T-helper 2 cell treated with Interferon-gamma antibody and Interleukin-4, amounts not matched to agents 5 μg/mL and 100 μg/mL, for 36 hours (primary cell): ENCODE measurements around the gene ANKS1B.

Source experiments
- DNase-seq: peaks from one replicate; pipeline ENCODE4 v3.0.0; 2021; ENCODE audit warnings: low spot score
- H3K27ac Mint-ChIP-seq: one replicate; pipeline ENCODE4 v1.8.0; 2021; ENCODE audit warnings: mild to moderate bottlenecking, mixed read lengths
- H3K27me3 Mint-ChIP-seq: one replicate; pipeline ENCODE4 v1.8.0; 2021; ENCODE audit warnings: low read depth, mixed read lengths
- H3K36me3 Mint-ChIP-seq: one replicate; pipeline ENCODE4 v1.8.0; 2021; ENCODE audit warnings: low read depth, mixed read lengths
- H3K4me1 Mint-ChIP-seq: one replicate; pipeline ENCODE4 v1.8.0; 2021; ENCODE audit warnings: low read depth, mixed read lengths
- H3K4me3 Mint-ChIP-seq: one replicate; pipeline ENCODE4 v1.8.0; 2022; ENCODE audit warnings: mild to moderate bottlenecking, moderate library complexity, mixed read lengths
- H3K9me3 Mint-ChIP-seq: one replicate; pipeline ENCODE4 v1.8.0; 2021; ENCODE audit warnings: mixed read lengths

Gene ANKS1B

DNA sequence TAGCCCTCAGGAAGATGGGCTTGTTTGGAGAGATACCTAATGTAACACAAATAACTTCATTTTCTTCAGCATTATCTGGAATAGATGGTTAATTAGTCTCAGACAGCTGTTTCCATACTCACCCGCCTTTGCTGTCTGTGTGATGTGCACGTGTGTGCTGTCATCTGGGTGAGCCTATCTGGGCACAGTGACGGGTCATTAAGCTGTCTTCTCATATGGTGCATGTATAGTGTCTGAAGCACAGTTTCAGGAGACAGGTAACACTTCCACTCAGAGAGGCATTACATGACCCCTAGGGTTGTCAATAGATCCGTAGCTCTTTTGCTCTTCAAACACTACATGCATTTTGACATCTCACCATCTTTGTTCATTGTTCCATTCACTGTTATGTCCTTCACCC, 846.3 kb downstream of the ANKS1B start:
- Mint-ChIP-seq H3K36me3 (no peaks in the 10 kb centered on the region), H3K9me3 (peaks cover 7% of the 10 kb centered on the region), H3K4me3 (no peak overlapping the region), H3K27ac (no peak overlapping the region), H3K4me1 (no peaks in the 10 kb centered on the region), H3K27me3 (no peaks in the 10 kb centered on the region)
- DNase-seq = no peak

GRCh38 chr12:99137124-99137855, 847.4 kb downstream of the ANKS1B start:
- Mint-ChIP-seq H3K9me3 (peaks cover 7% of the 10 kb centered on the region), H3K27me3 (no peaks in the 10 kb centered on the region), H3K36me3 (no peaks in the 10 kb centered on the region), H3K4me3 (no peak overlapping the region), H3K4me1 (no peaks in the 10 kb centered on the region), H3K27ac (no peak overlapping the region)
- DNase-seq = no peak

DNA sequence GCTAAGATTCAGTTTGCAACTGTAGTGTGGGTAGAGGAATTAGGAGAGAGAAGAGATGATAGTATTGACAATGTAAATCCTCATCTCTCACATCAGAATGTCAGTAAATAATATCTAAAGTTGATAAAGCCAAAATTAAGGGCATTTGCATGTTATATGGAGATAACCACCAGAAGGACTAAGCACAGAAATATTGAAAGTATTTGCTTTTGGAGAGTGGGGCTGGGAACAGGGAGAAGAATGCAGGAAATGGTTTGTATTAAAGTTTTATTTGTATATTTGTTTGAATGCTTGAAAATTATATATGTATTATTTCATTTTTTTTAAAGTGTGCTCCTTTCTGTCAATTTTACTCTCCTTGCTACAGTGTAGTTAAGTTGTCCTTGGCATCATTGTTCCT, 848.2 kb downstream of the ANKS1B start:
- Mint-ChIP-seq H3K27ac (no peak overlapping the region), H3K9me3 (no peaks in the 10 kb centered on the region), H3K36me3 (no peaks in the 10 kb centered on the region), H3K4me3 (no peak overlapping the region), H3K4me1 (no peaks in the 10 kb centered on the region), H3K27me3 (no peaks in the 10 kb centered on the region)
- no peak for DNase-seq

- H3K36me3 Mint-ChIP-seq = no peaks in the 10 kb centered on the region
- DNase-seq = no peak
- no peaks in the 10 kb centered on the region for H3K27me3 Mint-ChIP-seq
- H3K27ac Mint-ChIP-seq = no peak overlapping the region
- no peaks in the 10 kb centered on the region for H3K9me3 Mint-ChIP-seq
- H3K4me3 Mint-ChIP-seq = no peak overlapping the region
- H3K4me1 Mint-ChIP-seq = no peaks in the 10 kb centered on the region
These were observed 849.4 kb downstream of the ANKS1B start for GRCh38 chr12:99135376-99135775.

GRCh38 chr12:99133401-99133800, 851.3 kb downstream of the ANKS1B start:
- H3K4me1 Mint-ChIP-seq = no peaks in the 10 kb centered on the region
- no peaks in the 10 kb centered on the region for H3K9me3 Mint-ChIP-seq

GRCh38 chr12:99131751-99132199, 853.0 kb downstream of the ANKS1B start:
- H3K27ac Mint-ChIP-seq = no peak overlapping the region
- H3K4me3 Mint-ChIP-seq = no peak overlapping the region

More at GRCh38 chr12:99133401-99133800, 851.3 kb downstream of the ANKS1B start:
- Mint-ChIP-seq H3K36me3 (no peaks in the 10 kb centered on the region), H3K27ac (no peak overlapping the region), H3K4me3 (no peak overlapping the region), H3K27me3 (no peaks in the 10 kb centered on the region)
- no peak for DNase-seq

DNA sequence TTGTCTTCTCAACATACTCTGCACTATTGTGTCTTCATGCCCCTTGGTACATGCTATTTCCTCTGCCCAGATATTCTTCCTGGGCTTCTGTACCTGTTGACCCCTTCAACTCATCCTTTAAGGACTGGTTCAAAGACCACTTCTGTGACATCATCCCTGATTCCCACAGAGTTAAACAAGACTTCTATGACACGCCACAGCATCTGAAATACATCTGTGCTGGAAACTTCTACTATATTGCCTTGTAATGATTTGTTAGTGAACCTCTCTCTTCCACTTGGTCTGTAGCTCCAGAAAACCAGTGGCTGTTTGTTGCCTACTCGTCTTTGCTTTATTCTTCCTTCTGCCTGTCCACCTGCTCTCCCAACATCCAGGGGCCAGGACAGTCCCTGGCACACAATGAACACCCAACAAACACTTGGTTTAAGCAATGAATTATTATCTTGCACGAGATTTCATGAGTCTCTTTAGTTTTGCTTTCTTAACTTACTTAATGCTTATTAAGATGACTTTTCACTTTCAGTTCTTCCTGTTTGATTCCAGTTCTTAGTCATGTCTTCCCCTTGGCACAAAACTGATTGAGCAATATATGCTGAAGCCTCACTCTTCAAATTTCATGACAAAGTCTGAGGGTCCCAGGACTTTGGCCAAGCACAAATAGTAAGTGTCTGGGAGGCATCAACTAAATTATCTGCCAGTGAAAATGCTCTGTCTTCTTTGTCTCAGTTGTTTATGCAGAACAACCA, 853.8 kb downstream of the ANKS1B start:
- DNase-seq = no peak
- Mint-ChIP-seq H3K27ac (no peak overlapping the region), H3K4me3 (no peak overlapping the region), H3K27me3 (no peaks in the 10 kb centered on the region), H3K36me3 (no peaks in the 10 kb centered on the region), H3K4me1 (no peaks in the 10 kb centered on the region), H3K9me3 (no peaks in the 10 kb centered on the region)

More at GRCh38 chr12:99131751-99132199, 853.0 kb downstream of the ANKS1B start:
- no peaks in the 10 kb centered on the region for H3K27me3 Mint-ChIP-seq
- no peaks in the 10 kb centered on the region for H3K36me3 Mint-ChIP-seq
- DNase-seq = no peak
- H3K9me3 Mint-ChIP-seq = no peaks in the 10 kb centered on the region
- no peaks in the 10 kb centered on the region for H3K4me1 Mint-ChIP-seq

- no peak for DNase-seq
- Mint-ChIP-seq H3K9me3 (no peaks in the 10 kb centered on the region), H3K27me3 (no peaks in the 10 kb centered on the region), H3K4me1 (no peaks in the 10 kb centered on the region), H3K36me3 (no peaks in the 10 kb centered on the region), H3K27ac (no peak overlapping the region), H3K4me3 (no peak overlapping the region)
These were observed 856.4 kb downstream of the ANKS1B start for GRCh38 chr12:99128246-99128802.

DNA sequence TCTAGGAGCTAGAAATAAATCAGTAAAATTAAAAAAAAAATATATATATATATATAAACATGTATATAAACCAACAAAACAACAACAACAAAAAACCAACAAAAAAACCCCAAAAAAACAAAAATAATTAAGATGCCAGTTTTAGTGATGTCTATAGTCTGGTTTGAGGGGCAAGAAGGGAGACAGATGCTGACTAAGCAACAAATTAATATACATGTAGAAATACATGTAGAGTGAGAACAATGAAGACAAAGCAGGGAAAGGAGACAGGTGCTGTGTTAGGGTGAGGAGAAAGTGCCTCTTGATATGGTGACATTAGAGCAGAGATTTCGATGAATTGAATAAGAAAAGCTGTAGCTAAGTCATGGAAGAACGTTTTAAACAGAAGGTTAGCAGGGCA, 861.8 kb downstream of the ANKS1B start:
- Mint-ChIP-seq H3K4me3 (no peak overlapping the region), H3K4me1 (no peaks in the 10 kb centered on the region), H3K27ac (no peak overlapping the region), H3K36me3 (no peaks in the 10 kb centered on the region), H3K9me3 (no peaks in the 10 kb centered on the region), H3K27me3 (no peaks in the 10 kb centered on the region)
- DNase-seq = no peak

GRCh38 chr12:99122496-99122895, 862.2 kb downstream of the ANKS1B start:
- H3K36me3 Mint-ChIP-seq = no peaks in the 10 kb centered on the region
- no peaks in the 10 kb centered on the region for H3K4me1 Mint-ChIP-seq

GRCh38 chr12:99121546-99121945, 863.2 kb downstream of the ANKS1B start:
- H3K27me3 Mint-ChIP-seq = no peaks in the 10 kb centered on the region

More at GRCh38 chr12:99122496-99122895, 862.2 kb downstream of the ANKS1B start:
- no peak for DNase-seq
- H3K27me3 Mint-ChIP-seq = no peaks in the 10 kb centered on the region
- no peaks in the 10 kb centered on the region for H3K9me3 Mint-ChIP-seq
- no peak overlapping the region for H3K27ac Mint-ChIP-seq
- no peak overlapping the region for H3K4me3 Mint-ChIP-seq

GRCh38 chr12:99119943-99120342, 864.8 kb downstream of the ANKS1B start:
- no peaks in the 10 kb centered on the region for H3K9me3 Mint-ChIP-seq
- no peak overlapping the region for H3K4me3 Mint-ChIP-seq
- no peaks in the 10 kb centered on the region for H3K27me3 Mint-ChIP-seq
- no peak for DNase-seq
- H3K36me3 Mint-ChIP-seq = no peaks in the 10 kb centered on the region
- H3K4me1 Mint-ChIP-seq = no peaks in the 10 kb centered on the region
- no peak overlapping the region for H3K27ac Mint-ChIP-seq

More at GRCh38 chr12:99121546-99121945, 863.2 kb downstream of the ANKS1B start:
- H3K36me3 Mint-ChIP-seq = no peaks in the 10 kb centered on the region
- no peaks in the 10 kb centered on the region for H3K4me1 Mint-ChIP-seq
- H3K27ac Mint-ChIP-seq = no peak overlapping the region
- no peak overlapping the region for H3K4me3 Mint-ChIP-seq
- H3K9me3 Mint-ChIP-seq = no peaks in the 10 kb centered on the region
- DNase-seq = no peak

DNA sequence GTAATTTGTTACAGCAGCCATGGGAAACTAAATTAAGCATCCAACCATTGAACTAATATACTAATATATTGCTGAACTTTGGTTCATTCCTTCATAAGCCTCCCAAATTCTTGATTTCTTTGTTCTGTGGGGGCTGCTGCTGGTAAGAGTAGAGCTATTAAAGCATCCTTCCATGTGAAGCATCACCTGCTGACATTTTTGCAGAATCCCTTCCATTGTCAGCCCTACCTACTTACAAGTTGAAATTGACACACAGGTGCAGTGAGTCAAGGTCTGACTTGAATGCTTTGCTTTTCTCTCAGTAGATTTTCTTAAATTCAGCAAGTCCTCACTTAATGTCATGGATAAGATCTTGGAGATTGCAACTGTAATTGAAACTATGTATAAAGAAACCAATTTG, 865.3 kb downstream of the ANKS1B start:
- Mint-ChIP-seq H3K36me3 (no peaks in the 10 kb centered on the region), H3K4me1 (no peaks in the 10 kb centered on the region), H3K27ac (no peak overlapping the region), H3K4me3 (no peak overlapping the region), H3K27me3 (no peaks in the 10 kb centered on the region), H3K9me3 (no peaks in the 10 kb centered on the region)
- no peak for DNase-seq

DNA sequence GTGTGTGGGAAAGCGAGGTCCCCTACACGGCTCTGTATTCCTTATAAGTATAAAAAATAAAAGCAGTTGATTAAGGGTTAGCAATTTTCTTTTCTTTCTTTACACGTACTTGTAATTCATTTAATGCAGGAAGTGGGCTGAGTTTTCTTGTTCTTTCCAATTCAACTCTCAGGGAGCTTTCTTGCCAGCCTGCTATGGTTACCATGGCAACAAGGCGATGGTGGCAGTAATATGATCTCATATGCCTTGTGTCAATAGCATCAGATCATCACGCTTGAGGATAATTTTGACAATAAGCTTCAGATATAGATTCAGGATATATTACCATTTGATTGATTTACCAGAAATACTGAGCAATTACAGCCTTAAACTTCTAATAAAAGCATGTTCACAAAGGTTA, 873.1 kb downstream of the ANKS1B start:
- Mint-ChIP-seq H3K27me3 (no peaks in the 10 kb centered on the region), H3K27ac (no peak overlapping the region), H3K4me3 (no peak overlapping the region), H3K4me1 (no peaks in the 10 kb centered on the region), H3K9me3 (no peaks in the 10 kb centered on the region), H3K36me3 (no peaks in the 10 kb centered on the region)
- DNase-seq = no peak
